ENCODE measurements around the gene IFNA7.
"Not testable (repeated sequence)": the region's sequence is repeated elsewhere in the genome, so short reads cannot be mapped to it uniquely, and the experiment has no call there.

The IFNA7 gene

GRCh38 chr9:21202105-21202504 lies at the start of gene IFNA7:
TSS of gene IFNA7 (minus strand) at chr9:21202205. CDS start at chr9:21202165, 40 bp downstream.
- DNase-seq (ENCODE audit: low read depth); H3K4me3 ChIP-seq (ENCODE audit: low read depth, low read length): not testable (repeated sequence)

GRCh38 chr9:21251638-21252037 lies 49.6 kb upstream of the IFNA7 start:
- no peak for DNase-seq (ENCODE audit: low read depth)
- no peak overlapping the region for H3K4me3 ChIP-seq (ENCODE audit: low read depth, low read length)
- no peak for TF ChIP-seq CTCF (conservative IDR thresholded peaks at IDR 0.05; ENCODE audit: low read depth, low read length)

- no peak for TF ChIP-seq CTCF (conservative IDR thresholded peaks at IDR 0.05; ENCODE audit: low read depth, low read length)
- no peak overlapping the region for H3K4me3 ChIP-seq (ENCODE audit: low read depth, low read length)
- DNase-seq (ENCODE audit: low read depth), result no peak
Measured at GRCh38 chr9:21251190-21251589, 49.2 kb upstream of the IFNA7 start.

- H3K4me3 ChIP-seq (ENCODE audit: low read depth, low read length), result no peak overlapping the region
- TF ChIP-seq CTCF (conservative IDR thresholded peaks at IDR 0.05; ENCODE audit: low read depth, low read length), result no peak
- DNase-seq (ENCODE audit: low read depth), result no peak
Measured at GRCh38 chr9:21244836-21245235, 42.8 kb upstream of the IFNA7 start.

- H3K4me3 ChIP-seq (ENCODE audit: low read depth, low read length), result no peak within 1 kb of the TSS
- TF ChIP-seq CTCF (conservative IDR thresholded peaks at IDR 0.05; ENCODE audit: low read depth, low read length), result no peak
- no peak for DNase-seq (ENCODE audit: low read depth)
Measured at GRCh38 chr9:21239911-21240310, 37.9 kb upstream of the IFNA7 start, which contains the start of gene IFNA14. TSS of gene IFNA14 (minus strand) at chr9:21240005. CDS start at chr9:21239935, 70 bp downstream.

- not testable (repeated sequence) for H3K4me3 ChIP-seq (ENCODE audit: low read depth, low read length); DNase-seq (ENCODE audit: low read depth)
Measured at GRCh38 chr9:21236360-21236714, 34.3 kb upstream of the IFNA7 start.

- peak; percentile 75 for TF ChIP-seq CTCF (conservative IDR thresholded peaks at IDR 0.05; ENCODE audit: low read depth, low read length)
- not testable (repeated sequence) for H3K4me3 ChIP-seq (ENCODE audit: low read depth, low read length)
- DNase-seq (ENCODE audit: low read depth), result peak; percentile 74
Measured at GRCh38 chr9:21235468-21236359, 33.7 kb upstream of the IFNA7 start.

- no peak for DNase-seq (ENCODE audit: low read depth)
- no peak overlapping the region for H3K4me3 ChIP-seq (ENCODE audit: low read depth, low read length)
- TF ChIP-seq CTCF (conservative IDR thresholded peaks at IDR 0.05; ENCODE audit: low read depth, low read length), result no peak
Measured at GRCh38 chr9:21234153-21234687, 32.2 kb upstream of the IFNA7 start.
